Activated CD4-positive, alpha-beta T cell treated with anti-CD3 and anti-CD28 coated beads, Interleukin-2, amount 10 ng/mL, durations not matched to agents 24 days and 14 days (primary cell): Measurements from ENCODE around the gene ZNF354B. TPM values are rescaled to one million over a fixed set of nuclear protein-coding genes. Genes with fewer than 3 reads are reported as not detected.

Experiments
- DNase-seq: peaks from one replicate; pipeline ENCODE4 v3.0.0; 2022
- H3K27ac Mint-ChIP-seq: one replicate; pipeline ENCODE4 v1.8.0; 2022; ENCODE audit warnings: mild to moderate bottlenecking, mixed read lengths
- H3K27me3 Mint-ChIP-seq: one replicate; pipeline ENCODE4 v1.8.0; 2022; ENCODE audit warnings: mixed read lengths
- H3K36me3 Mint-ChIP-seq: one replicate; pipeline ENCODE4 v1.8.0; 2022; ENCODE audit warnings: low read depth, mild to moderate bottlenecking, mixed read lengths
- H3K4me1 Mint-ChIP-seq: one replicate; pipeline ENCODE4 v1.8.0; 2021; ENCODE audit warnings: mixed read lengths
- H3K4me3 Mint-ChIP-seq: one replicate; pipeline ENCODE4 v1.8.0; 2022; ENCODE audit warnings: mild to moderate bottlenecking, moderate library complexity, mixed read lengths
- H3K9me3 Mint-ChIP-seq: one replicate; pipeline ENCODE4 v1.8.0; 2021; ENCODE audit warnings: mixed read lengths
- intact Hi-C: fragments of 100-400 bp; cut with micrococcal nuclease; formaldehyde crosslinking; loops from one replicate; pipeline ENCODE4 v1.15.1; 2023
- total RNA-seq: library from RNA; stranded (reverse); gene quantifications from 2 replicates; pipeline ENCODE4 v1.2.3, GENCODE V29; 2022

ZNF354B gene
- total RNA-seq, 1 donor from 2014 or later: 17.0 TPM

- no peaks in the 10 kb centered on the region for H3K27me3 Mint-ChIP-seq
- peaks cover 4% of the 10 kb centered on the region for H3K36me3 Mint-ChIP-seq
- H3K4me1 Mint-ChIP-seq: no peaks in the 10 kb centered on the region
- no peak overlapping the region for H3K4me3 Mint-ChIP-seq
- intact Hi-C loops: no loop called here
- peaks cover 45% of the 10 kb centered on the region for H3K9me3 Mint-ChIP-seq
- H3K27ac Mint-ChIP-seq: no peak overlapping the region
- no peak for DNase-seq
Measured at GRCh38 chr5:178931846-178932760, 72.3 kb downstream of the ZNF354B start.

Other genes starting within 250 kb of the ZNF354B start
- 26.0 and 26.1 TPM in 2 replicates for gene CLK4, start 232.9 kb upstream of the ZNF354B start, total RNA-seq
- 10.2 and 11.9 TPM in 2 replicates for gene ZNF354A, start 129.3 kb upstream of the ZNF354B start, total RNA-seq
- 0.33 TPM in 1 of 2 replicates, not detected in the other for gene ZFP2, start 36.0 kb downstream of the ZNF354B start, total RNA-seq
- gene ZNF454, start 81.2 kb downstream of the ZNF354B start, total RNA-seq: not detected in 2 replicates
- not detected in 2 replicates for gene GRM6, start 135.4 kb downstream of the ZNF354B start, total RNA-seq
- 2.7 and 3.8 TPM in 2 replicates for gene ZNF879, start 163.9 kb downstream of the ZNF354B start, total RNA-seq
- gene ZNF354C, start 200.4 kb downstream of the ZNF354B start, total RNA-seq: 4.0 and 4.5 TPM in 2 replicates